22Rv1 (cell line): ENCODE measurements around the gene MTERF4.

ENCODE experiments used
- ZFX ChIP-seq: fragments of 450-650 bp; IDR thresholded peaks from 2 replicates; pipeline ENCODE4 v1.6.1; 2017; ENCODE audit warnings: antibody characterized with exemption, borderline replicate concordance
- TF ChIP-seq, protein P1 (sequence below): fragments of 450-650 bp; IDR thresholded peaks from 2 replicates; pipeline ENCODE4 v1.5.1; 2017; ENCODE audit warnings: mild to moderate bottlenecking

DNA sequence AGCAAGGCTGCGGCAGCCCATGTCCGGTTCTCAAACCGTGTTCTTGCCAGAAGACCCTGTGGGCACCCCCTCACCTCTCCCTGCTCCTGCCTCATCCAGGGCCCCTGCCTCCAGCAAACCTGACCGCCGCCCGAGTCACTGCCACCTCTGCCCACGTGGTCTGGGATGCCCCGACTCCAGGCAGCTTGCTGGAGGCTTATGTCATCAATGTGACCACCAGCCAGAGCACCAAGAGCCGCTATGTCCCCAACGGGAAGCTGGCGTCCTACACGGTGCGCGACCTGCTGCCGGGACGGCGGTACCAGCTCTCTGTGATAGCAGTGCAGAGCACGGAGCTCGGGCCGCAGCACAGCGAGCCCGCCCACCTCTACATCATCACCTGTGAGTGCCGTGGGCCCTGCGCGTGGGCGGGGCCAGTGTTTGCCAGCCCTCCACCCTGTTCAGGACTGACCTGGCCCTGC lies 32.2 kb downstream of the MTERF4 start:
- TF ChIP-seq, protein P1, sequence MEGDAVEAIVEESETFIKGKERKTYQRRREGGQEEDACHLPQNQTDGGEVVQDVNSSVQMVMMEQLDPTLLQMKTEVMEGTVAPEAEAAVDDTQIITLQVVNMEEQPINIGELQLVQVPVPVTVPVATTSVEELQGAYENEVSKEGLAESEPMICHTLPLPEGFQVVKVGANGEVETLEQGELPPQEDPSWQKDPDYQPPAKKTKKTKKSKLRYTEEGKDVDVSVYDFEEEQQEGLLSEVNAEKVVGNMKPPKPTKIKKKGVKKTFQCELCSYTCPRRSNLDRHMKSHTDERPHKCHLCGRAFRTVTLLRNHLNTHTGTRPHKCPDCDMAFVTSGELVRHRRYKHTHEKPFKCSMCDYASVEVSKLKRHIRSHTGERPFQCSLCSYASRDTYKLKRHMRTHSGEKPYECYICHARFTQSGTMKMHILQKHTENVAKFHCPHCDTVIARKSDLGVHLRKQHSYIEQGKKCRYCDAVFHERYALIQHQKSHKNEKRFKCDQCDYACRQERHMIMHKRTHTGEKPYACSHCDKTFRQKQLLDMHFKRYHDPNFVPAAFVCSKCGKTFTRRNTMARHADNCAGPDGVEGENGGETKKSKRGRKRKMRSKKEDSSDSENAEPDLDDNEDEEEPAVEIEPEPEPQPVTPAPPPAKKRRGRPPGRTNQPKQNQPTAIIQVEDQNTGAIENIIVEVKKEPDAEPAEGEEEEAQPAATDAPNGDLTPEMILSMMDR, result no peak
- no peak for TF ChIP-seq ZFX
